Stimulated activated naive CD4-positive, alpha-beta T cell (primary cell): ENCODE measurements around the gene TVP23C.
A peak's percentile ranks its signal among the peaks of the same experiment; 100 is the strongest.
"Not testable (repeated sequence)": the region's sequence is repeated elsewhere in the genome, so short reads cannot be mapped to it uniquely, and the experiment has no call there.

ENCODE experiments used
- DNase-seq, 6 experiments: peaks; one replicate each; lab custom pipeline; 2025; lab: John Stamatoyannopoulos, UW

The TVP23C gene

GRCh38 chr17:15526292-15527218, 36.7 kb downstream of the TVP23C start:
- peak in 2 of 6 experiments; percentile 16 to 21 for DNase-seq

- DNase-seq = not testable (repeated sequence)
These were observed 38.0 kb downstream of the TVP23C start for GRCh38 chr17:15524990-15525985.

- no peak for DNase-seq
These were observed 47.1 kb downstream of the TVP23C start for GRCh38 chr17:15516150-15516549.

- no peak for DNase-seq
These were observed 48.8 kb downstream of the TVP23C start for GRCh38 chr17:15514469-15514868.

- DNase-seq = no peak
These were observed 49.3 kb downstream of the TVP23C start for GRCh38 chr17:15513856-15514459.

GRCh38 chr17:15513058-15513791, 50.1 kb downstream of the TVP23C start:
- DNase-seq = no peak

GRCh38 chr17:15512071-15512709, 51.1 kb downstream of the TVP23C start:
- DNase-seq = no peak

GRCh38 chr17:15511142-15511541, 52.1 kb downstream of the TVP23C start:
- DNase-seq = no peak

GRCh38 chr17:15510361-15510760, 52.9 kb downstream of the TVP23C start:
- DNase-seq = no peak

- DNase-seq = no peak
These were observed 54.2 kb downstream of the TVP23C start for GRCh38 chr17:15509095-15509494.

- no peak for DNase-seq
These were observed 54.8 kb downstream of the TVP23C start for GRCh38 chr17:15508466-15508865.

- DNase-seq = no peak
These were observed 55.4 kb downstream of the TVP23C start for GRCh38 chr17:15507896-15508295.

GRCh38 chr17:15507001-15507400, 56.3 kb downstream of the TVP23C start:
- DNase-seq = no peak

- not testable (repeated sequence) for DNase-seq
These were observed 57.6 kb downstream of the TVP23C start for GRCh38 chr17:15505708-15506107.

- no peak for DNase-seq
These were observed 59.6 kb downstream of the TVP23C start for GRCh38 chr17:15503731-15504130.

- DNase-seq = peak in 5 of 6 experiments; percentile 23 to 57 (median 42)
These were observed 60.7 kb downstream of the TVP23C start for GRCh38 chr17:15502369-15503112.

- no peak for DNase-seq
These were observed 61.5 kb downstream of the TVP23C start for GRCh38 chr17:15501793-15502192.

- no peak for DNase-seq
These were observed 62.0 kb downstream of the TVP23C start for GRCh38 chr17:15501282-15501681.

GRCh38 chr17:15498107-15498506, 65.2 kb downstream of the TVP23C start:
- no peak for DNase-seq
